ENCODE results near the gene TMEM119.
"Not testable (repeated sequence)": the region's sequence is repeated elsewhere in the genome, so short reads cannot be mapped to it uniquely, and the experiment has no call there.

TMEM119 gene

DNA sequence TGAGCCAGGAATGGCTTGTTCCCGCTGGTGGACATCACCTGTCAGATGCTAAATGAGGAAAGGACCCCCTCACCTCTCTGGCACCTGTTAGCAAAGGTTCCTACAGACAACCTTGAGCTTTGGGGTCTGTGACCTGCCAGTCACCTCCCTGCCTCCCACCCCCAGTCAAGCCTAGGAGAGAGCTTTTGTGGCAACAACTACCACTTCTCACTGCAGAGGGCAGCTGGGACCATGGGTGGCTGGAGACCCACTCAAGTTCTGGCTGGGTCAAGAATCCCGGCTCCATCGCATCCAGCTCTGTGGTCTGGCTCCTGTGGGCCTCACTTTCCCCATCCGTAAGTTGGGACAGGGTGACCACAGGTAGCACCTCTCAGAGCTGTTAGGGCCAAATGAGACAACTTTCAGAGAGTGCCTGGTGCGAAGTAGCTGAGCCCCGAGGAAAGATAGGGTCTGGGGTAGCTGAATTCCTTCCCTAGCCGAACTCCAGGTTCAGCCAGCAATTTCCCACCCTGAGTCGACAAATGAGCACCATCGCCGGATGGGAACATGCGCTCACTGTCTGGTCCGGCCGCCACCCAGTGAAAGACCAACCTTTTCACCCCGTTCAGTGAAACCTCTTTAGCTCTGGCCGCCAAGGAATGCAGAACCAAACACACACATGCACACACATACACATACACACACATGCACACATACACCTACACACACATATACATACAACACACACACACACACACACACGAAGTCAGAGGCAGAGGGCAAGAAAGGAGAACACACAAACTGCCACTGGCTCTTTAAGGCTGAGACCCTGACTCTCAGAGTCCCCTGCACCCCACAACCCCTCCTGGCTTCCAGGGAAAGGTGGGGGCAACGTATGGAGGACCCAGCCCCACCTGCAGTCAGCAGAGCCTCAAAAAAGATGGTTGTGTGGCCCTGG, 1.9 kb downstream of the TMEM119 start:
- H3K4me3 ChIP-seq (ENCODE audit: low read length), result peak overlapping the region; percentile 72

DNA sequence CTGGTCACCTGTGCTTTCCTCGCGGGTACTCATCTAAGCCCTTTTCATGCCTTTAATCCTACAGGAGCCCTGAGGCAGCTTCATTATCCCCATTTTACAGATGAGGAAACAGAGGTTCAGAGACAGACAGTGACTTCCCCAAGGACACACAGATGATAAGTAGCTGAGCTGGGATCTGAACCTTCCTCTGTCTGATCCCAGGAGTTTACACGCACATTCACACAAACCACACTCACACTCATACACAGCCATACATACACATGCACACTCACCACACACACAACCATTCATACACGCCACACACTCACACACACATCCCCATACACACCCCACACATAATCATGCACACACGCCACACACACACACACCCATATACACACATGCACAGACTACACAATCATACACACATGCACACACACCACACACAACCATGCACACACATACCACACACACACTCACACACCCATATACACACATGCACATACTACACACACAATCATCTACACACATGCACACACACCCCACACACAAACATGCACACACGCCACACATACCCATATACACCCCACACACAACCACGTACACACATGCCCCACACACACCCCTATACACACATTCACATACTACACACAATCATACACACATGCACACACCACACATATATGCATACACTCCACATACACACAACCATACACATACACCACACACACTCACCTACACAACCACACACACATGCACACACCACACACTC, 2.7 kb downstream of the TMEM119 start:
- peak overlapping the region; percentile 72 for H3K4me3 ChIP-seq (ENCODE audit: low read length)
- TF ChIP-seq, protein P1, sequence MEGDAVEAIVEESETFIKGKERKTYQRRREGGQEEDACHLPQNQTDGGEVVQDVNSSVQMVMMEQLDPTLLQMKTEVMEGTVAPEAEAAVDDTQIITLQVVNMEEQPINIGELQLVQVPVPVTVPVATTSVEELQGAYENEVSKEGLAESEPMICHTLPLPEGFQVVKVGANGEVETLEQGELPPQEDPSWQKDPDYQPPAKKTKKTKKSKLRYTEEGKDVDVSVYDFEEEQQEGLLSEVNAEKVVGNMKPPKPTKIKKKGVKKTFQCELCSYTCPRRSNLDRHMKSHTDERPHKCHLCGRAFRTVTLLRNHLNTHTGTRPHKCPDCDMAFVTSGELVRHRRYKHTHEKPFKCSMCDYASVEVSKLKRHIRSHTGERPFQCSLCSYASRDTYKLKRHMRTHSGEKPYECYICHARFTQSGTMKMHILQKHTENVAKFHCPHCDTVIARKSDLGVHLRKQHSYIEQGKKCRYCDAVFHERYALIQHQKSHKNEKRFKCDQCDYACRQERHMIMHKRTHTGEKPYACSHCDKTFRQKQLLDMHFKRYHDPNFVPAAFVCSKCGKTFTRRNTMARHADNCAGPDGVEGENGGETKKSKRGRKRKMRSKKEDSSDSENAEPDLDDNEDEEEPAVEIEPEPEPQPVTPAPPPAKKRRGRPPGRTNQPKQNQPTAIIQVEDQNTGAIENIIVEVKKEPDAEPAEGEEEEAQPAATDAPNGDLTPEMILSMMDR (conservative IDR thresholded peaks at IDR 0.05; ENCODE audit: low read length), result no peak
- no peak for DNase-seq (ENCODE audit: low read depth)

More for the DNA sequence above, 1.9 kb downstream of the TMEM119 start:
- no peak for DNase-seq (ENCODE audit: low read depth)
- TF ChIP-seq, protein P1 (conservative IDR thresholded peaks at IDR 0.05; ENCODE audit: low read length), result no peak

DNA sequence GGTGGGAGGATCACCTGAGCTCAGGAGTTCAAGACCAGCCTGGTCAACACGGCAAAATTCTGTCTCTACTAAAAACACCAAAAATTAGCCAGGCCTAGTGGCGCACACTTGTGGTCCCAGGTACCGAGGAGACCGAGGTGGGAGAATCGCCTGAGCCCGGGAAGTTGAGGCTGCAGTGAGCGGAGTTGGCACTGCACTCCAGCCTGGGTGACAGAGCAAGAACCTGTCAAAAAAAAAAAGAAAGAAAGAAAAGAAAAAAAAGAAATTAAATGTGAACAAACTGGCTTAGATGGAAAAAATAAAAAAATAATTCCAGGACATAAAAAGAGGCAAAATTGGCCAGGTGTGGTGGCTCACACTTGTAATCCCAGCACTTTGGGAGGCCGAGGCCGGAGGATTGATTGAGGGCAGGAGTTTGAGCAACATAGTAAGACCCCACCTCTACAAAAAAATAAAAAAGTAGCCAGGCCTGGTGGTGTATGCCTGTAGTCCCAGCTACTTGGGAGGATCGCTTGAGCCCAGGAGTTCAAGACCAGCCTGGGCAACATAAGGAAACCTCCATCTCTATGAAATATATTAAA, 3.5 kb downstream of the TMEM119 start:
- H3K4me3 ChIP-seq (ENCODE audit: low read length), result peak overlapping the region; percentile 72
- TF ChIP-seq, protein P1 (conservative IDR thresholded peaks at IDR 0.05; ENCODE audit: low read length), result no peak
- DNase-seq (ENCODE audit: low read depth), result no peak

DNA sequence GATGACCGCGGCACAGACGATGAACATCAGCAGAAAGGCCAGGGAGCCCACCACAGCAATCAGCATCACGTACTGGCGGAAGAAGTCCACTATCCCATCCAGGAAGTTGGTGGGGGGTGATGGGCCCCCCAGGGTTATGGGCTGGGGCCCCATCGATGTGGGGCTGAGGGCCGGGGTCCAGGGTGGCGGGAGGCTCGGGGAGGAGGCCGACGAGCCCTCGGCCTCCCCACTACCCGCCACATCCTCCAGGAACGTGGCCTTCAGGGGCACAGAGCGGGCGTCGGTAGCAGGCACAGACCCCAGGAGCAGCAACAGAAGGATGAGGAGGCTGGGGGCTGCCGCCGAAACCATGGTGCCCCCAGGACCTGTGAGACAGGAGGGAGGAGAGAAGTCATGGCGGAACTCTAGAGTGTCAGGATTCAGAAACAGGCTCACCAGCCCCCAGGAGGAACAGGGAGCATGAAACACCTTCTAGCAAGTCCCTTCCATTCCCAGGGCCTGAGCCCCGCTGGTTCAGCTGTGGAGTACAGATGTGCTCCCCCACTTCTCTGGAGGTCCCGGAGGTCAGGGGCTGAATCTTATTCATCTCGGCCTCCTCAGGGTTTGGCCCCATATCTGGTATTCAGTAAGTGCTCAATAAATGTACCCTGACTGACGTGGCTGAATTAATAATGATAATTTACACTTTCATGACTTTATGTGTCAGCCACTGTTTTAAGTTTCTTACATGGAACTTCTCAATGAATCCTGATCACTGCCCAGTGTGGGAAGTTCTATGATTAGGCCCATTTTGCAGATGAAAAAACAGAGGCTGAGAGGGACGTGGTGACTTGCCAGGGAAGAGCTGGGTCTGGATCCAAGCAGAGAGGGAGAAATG, 5.6 kb downstream of the TMEM119 start:
- no peak for DNase-seq (ENCODE audit: low read depth)
- H3K4me3 ChIP-seq (ENCODE audit: low read length), result no peak overlapping the region
- TF ChIP-seq, protein P1 (conservative IDR thresholded peaks at IDR 0.05; ENCODE audit: low read length), result no peak

DNA sequence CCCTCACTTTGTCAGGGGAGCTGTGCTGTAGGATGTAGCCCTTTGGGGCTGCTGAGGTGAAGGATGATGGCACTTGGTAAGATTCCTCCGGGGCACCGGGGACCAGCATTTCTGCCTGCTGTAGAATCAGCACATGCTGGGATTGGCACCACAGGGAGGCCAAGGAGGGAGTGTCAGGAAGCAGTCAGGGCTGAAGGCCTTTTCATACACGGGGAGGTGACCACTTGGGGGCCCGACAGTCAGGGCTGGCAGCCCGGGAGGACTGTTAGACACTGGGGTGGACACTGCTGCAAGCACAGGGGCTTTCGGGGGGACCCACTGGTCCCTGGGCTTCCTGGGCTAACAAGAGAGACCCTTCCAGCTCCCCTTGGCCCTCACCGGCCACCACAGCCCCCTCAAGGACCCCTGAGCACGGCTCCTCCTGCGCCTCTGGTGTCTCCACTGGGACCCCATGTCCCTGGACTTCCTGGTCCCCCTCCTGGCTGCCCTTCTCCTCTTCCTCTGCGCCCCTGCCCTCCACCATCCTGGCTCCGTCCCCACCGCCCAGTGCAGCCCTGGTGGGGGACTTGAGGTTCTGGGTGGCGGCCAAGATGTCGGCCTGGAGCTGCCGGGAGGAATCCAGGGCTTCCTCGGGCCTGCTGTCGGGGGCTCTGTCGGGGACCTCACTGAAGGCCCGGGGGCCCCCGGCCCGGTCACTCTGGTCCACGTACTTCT, 6.5 kb downstream of the TMEM119 start:
- no peak for DNase-seq (ENCODE audit: low read depth)
- TF ChIP-seq, protein P1 (conservative IDR thresholded peaks at IDR 0.05; ENCODE audit: low read length), result no peak
- H3K4me3 ChIP-seq (ENCODE audit: low read length), result no peak overlapping the region

DNA sequence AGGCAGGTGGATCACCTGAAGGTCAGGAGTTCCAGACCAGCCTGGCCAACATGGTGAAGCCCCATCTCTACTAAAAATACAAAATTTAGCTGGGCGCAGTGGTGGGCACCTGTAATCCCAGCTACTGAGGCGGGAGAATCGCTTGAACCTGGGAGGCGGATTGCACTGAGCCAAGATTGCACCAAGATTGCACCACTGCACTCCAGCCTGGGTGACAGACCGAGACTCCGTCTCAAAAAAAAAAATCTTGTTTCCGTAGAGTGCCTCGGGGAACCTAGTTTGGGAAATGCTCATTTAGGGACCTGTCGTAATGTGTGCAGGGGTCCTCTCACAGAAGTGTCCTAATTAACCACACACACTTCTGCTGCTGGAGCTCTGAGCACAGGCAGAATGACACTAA, 7.4 kb downstream of the TMEM119 start:
- H3K4me3 ChIP-seq (ENCODE audit: low read length); DNase-seq (ENCODE audit: low read depth): not testable (repeated sequence)

All from AG10803 (cell line).